Tibial nerve (tissue), 4 donors: ENCODE results near the gene RNU1-2. TPM values are rescaled to one million over a fixed set of nuclear protein-coding genes. Genes with fewer than 3 reads are reported as not detected.
"Not testable (repeated sequence)": the region's sequence is repeated elsewhere in the genome, so short reads cannot be mapped to it uniquely, and the experiment has no call there.

ENCODE experiments used
- DNase-seq, 2 donors: peaks; one replicate each; pipeline ENCODE4 v3.0.0-alpha.2; 2019; ENCODE audit warnings: low spot score in 2 of 2
- H3K27ac ChIP-seq, 4 donors: fragments of 200-600 bp; sonication (generic) in 3 of 4; one replicate each; pipeline ENCODE4 v1.5.1; 2017 to 2019; ENCODE audit warnings: mild to moderate bottlenecking in 1 of 4
- H3K27me3 ChIP-seq, 2 donors: fragments of 200-600 bp; sonication (generic) in 1 of 2; one replicate each; pipeline versions ENCODE4 v1.5.1 to v1.6.0; 2017 to 2019
- H3K36me3 ChIP-seq, 3 donors: fragments of 200-600 bp; sonication (generic); one replicate each; pipeline ENCODE4 v1.5.1; 2018 to 2019
- H3K4me1 ChIP-seq, 4 donors: fragments of 200-600 bp; sonication (generic) in 3 of 4; one replicate each; pipeline ENCODE4 v1.5.1; 2017 to 2019
- H3K4me3 ChIP-seq, 4 donors: fragments of 200-600 bp; sonication (generic) in 3 of 4; one replicate each; pipeline ENCODE4 v1.5.1; 2017 to 2019; ENCODE audit warnings: mild to moderate bottlenecking in 1 of 4, moderate library complexity in 1 of 4
- H3K9me3 ChIP-seq, 4 donors: fragments of 200-600 bp; sonication (generic) in 3 of 4; one replicate each; pipeline ENCODE4 v1.5.1; 2017 to 2019
- EP300 ChIP-seq, 2 donors: sonication (generic); formaldehyde crosslinking; IDR thresholded peaks; one replicate each; pipeline ENCODE4 v1.6.1; 2017; ENCODE audit warnings: antibody characterized with exemption in 2 of 2, mild to moderate bottlenecking in 1 of 2
- POLR2A ChIP-seq, 2 donors: fragments of 450-650 bp; IDR thresholded peaks; one replicate each; pipeline ENCODE4 v1.6.1; 2017; ENCODE audit warnings: antibody characterized with exemption in 2 of 2, mild to moderate bottlenecking in 2 of 2, moderate library complexity in 2 of 2
- WGBS, 2 donors: methylation state at CpG; one replicate each; pipeline ENCODE4 v1.1.5; 2018; 5-methylcytosine and 5-hydroxymethylcytosine counted together
- total RNA-seq, 4 donors: library from RNA; depleted of rRNA; stranded (reverse); fragments of >200 nt; gene quantifications; one replicate each; pipeline ENCODE4 v1.1.0, GENCODE V29; 2016
- TF ChIP-seq, protein P1 (sequence below), 5 experiments: fragments of 200-600 bp in 3 of 5; fragments of 450-650 bp in 2 of 5; sonication (generic) in 3 of 5; IDR thresholded peaks; one replicate each; pipeline ENCODE4 v1.5.1; 2016 to 2019; ENCODE audit warnings: antibody characterized with exemption in 5 of 5, mild to moderate bottlenecking in 3 of 5, moderate library complexity in 2 of 5

The RNU1-2 gene
- total RNA-seq, 4 donors from 2014 or later, result under 0.01 TPM

- 3 to 8% methylated on average over 63 of the region's 63 CpGs for WGBS, 2 donors
- H3K4me3 ChIP-seq, result peak overlapping the region; percentile 57 to 70 (median 59)
- peak in 1 of 2 donors; percentile 54 for TF ChIP-seq POLR2A (IDR thresholded peaks at IDR 0.05)
- TF ChIP-seq EP300 (IDR thresholded peaks at IDR 0.05), result peak in 1 of 2 donors; percentile 78
- TF ChIP-seq, protein P1, sequence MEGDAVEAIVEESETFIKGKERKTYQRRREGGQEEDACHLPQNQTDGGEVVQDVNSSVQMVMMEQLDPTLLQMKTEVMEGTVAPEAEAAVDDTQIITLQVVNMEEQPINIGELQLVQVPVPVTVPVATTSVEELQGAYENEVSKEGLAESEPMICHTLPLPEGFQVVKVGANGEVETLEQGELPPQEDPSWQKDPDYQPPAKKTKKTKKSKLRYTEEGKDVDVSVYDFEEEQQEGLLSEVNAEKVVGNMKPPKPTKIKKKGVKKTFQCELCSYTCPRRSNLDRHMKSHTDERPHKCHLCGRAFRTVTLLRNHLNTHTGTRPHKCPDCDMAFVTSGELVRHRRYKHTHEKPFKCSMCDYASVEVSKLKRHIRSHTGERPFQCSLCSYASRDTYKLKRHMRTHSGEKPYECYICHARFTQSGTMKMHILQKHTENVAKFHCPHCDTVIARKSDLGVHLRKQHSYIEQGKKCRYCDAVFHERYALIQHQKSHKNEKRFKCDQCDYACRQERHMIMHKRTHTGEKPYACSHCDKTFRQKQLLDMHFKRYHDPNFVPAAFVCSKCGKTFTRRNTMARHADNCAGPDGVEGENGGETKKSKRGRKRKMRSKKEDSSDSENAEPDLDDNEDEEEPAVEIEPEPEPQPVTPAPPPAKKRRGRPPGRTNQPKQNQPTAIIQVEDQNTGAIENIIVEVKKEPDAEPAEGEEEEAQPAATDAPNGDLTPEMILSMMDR (IDR thresholded peaks at IDR 0.05), result peak in 3 of 5 experiments; percentile 21 to 37 (median 30)
- peak; percentile 73 to 80 for DNase-seq
- no peaks in the 10 kb centered on the region for H3K36me3 ChIP-seq
- H3K9me3 ChIP-seq, result no peaks in the 10 kb centered on the region
- peak overlapping the region; percentile 81 to 97 (median 89) for H3K27ac ChIP-seq
- peaks cover 0 to 8% (median 0%) of the 10 kb centered on the region in 4 donors for H3K4me1 ChIP-seq
- no peaks in the 10 kb centered on the region for H3K27me3 ChIP-seq
Observed at GRCh38 chr1:16888860-16889816, 6.6 kb upstream of the RNU1-2 start.

- not testable (repeated sequence) for H3K4me3 ChIP-seq, H3K27ac ChIP-seq, DNase-seq, H3K36me3 ChIP-seq, H3K27me3 ChIP-seq, H3K9me3 ChIP-seq
- WGBS, 2 donors, result 73 to 77% methylated on average over 5 of the region's 5 CpGs
- H3K4me1 ChIP-seq, result peaks cover 0 to 11% (median 0%) of the 10 kb centered on the region in 4 donors
Observed at GRCh38 chr1:16890539-16891021, 5.2 kb upstream of the RNU1-2 start.

- not testable (repeated sequence) for H3K9me3 ChIP-seq, H3K27ac ChIP-seq, H3K36me3 ChIP-seq, H3K4me3 ChIP-seq, DNase-seq, H3K27me3 ChIP-seq
- WGBS, 2 donors, result 57 to 63% methylated on average over 4 of the region's 4 CpGs
- H3K4me1 ChIP-seq, result peaks cover 0 to 11% (median 0%) of the 10 kb centered on the region in 4 donors
Observed at GRCh38 chr1:16891057-16891456, 4.7 kb upstream of the RNU1-2 start.

- H3K36me3 ChIP-seq, H3K27ac ChIP-seq, H3K9me3 ChIP-seq, H3K27me3 ChIP-seq, H3K4me3 ChIP-seq, DNase-seq: not testable (repeated sequence)
- WGBS, 2 donors, result 70 to 82% methylated on average over 6 of the region's 6 CpGs
- H3K4me1 ChIP-seq, result peaks cover 0 to 20% (median 0%) of the 10 kb centered on the region in 4 donors
Observed at GRCh38 chr1:16892978-16893525, 2.7 kb upstream of the RNU1-2 start.

- peaks cover 0 to 20% (median 0%) of the 10 kb centered on the region in 4 donors for H3K4me1 ChIP-seq
- not testable (repeated sequence) for H3K9me3 ChIP-seq, DNase-seq, H3K27me3 ChIP-seq, H3K36me3 ChIP-seq, H3K4me3 ChIP-seq, H3K27ac ChIP-seq
- 83 to 91% methylated on average over 4 of the region's 4 CpGs for WGBS, 2 donors
Observed at GRCh38 chr1:16893796-16894195, 2.0 kb upstream of the RNU1-2 start.

DNA sequence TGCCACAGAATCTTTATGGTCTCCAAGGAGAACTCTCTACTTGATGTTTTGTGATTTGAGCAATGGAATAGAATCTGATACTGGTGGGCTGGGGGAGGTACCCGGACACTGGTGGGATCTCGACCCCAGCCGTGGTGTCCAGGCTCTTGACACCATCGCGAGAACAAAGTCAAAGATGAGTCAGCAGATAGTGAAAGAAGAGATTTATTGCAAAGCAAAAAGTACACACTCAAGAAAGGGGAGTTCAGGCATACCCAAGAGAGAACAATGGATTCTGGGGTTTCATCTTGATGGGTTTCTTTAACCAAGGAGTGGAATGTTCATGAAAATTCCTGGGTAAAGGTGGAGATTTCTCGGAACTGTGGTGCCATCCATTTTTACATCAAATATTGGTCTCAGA is 1.4 kb upstream of the RNU1-2 start:
- not testable (repeated sequence) for H3K4me3 ChIP-seq, H3K9me3 ChIP-seq, H3K36me3 ChIP-seq, H3K27me3 ChIP-seq, DNase-seq, H3K27ac ChIP-seq
- H3K4me1 ChIP-seq, result peaks cover 0 to 20% (median 0%) of the 10 kb centered on the region in 4 donors
- WGBS, 2 donors, result 74 to 80% methylated on average over 6 of the region's 6 CpGs

DNA sequence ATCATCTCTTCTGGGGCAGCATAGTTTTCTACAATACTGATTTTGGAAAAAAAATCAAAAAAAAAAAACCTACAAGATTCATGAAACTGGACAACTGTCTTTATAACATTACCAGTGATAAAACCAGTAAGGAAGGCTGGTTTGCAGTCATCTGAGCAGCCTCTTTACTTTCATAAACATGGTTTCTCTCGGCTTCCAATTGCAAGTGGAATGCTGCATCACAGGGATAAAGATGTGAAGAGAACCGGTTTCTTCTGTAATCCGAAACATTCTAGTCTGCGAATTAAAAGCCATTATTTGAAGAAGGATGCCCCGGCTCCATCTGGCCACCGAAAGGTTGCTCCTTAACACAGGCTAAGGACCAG is 565 bp upstream of the RNU1-2 start:
- H3K36me3 ChIP-seq, H3K9me3 ChIP-seq, H3K27me3 ChIP-seq, DNase-seq: not testable (repeated sequence)
- Histone ChIP-seq H3K4me3 (peak overlapping the region in 3 of 4 donors; percentile 20 to 39 (median 38)), H3K4me1 (peaks cover 0 to 12% (median 0%) of the 10 kb centered on the region in 4 donors), H3K27ac (peak overlapping the region; percentile 82 to 95 (median 88))
- 1 to 4% methylated on average over 6 of the region's 6 CpGs for WGBS, 2 donors
- peak in 1 of 2 donors; percentile 29 for TF ChIP-seq POLR2A (IDR thresholded peaks at IDR 0.05)
- TF ChIP-seq EP300 (IDR thresholded peaks at IDR 0.05), result peak in 1 of 2 donors; percentile 53

DNA sequence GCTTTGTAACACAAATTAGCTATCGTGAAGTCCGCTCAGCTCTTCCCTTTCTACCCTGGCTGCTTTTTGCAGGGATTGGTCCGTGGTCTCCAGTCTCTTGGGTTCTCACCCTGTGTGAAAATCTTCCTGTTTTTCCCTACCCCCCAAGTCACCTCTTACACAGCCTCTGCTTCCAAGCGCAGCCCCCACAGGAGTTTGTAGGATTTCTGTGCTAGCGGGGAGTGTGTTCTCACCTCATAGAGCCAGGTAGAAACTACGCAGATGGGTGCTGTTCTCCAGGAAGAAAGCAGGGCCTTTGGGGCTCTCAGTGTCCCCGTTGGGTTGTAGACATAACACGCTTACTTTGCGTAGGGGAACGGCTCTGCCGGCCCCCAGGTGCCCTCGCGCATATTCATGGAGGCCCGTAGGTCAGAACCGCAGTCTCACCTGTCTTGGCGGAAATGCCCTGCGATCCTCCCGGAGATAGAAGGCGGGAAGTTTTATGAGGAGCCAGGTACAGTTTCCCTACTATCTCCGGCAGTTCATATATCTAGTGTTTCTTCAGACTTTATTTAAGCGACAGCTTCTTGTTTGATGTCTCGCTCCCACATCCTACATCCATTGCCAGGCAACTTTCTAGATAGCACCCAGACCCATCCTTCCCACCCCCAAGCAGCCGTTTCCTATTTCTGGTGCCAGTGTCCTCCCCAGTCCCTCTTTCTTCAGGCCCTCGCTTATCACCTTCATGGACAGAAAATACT is 706 bp downstream of the RNU1-2 start:
- not testable (repeated sequence) for H3K9me3 ChIP-seq, H3K36me3 ChIP-seq, DNase-seq, H3K27me3 ChIP-seq
- H3K4me1 ChIP-seq, result peaks cover 0 to 12% (median 0%) of the 10 kb centered on the region in 4 donors
- peak overlapping the region; percentile 87 to 95 (median 90) for H3K27ac ChIP-seq
- peak overlapping the region in 2 of 4 donors; percentile 10 to 33 for H3K4me3 ChIP-seq
- WGBS, 2 donors, result 23 to 24% methylated on average over 24 of the region's 24 CpGs

- H3K27me3 ChIP-seq, H3K36me3 ChIP-seq, DNase-seq, H3K9me3 ChIP-seq, H3K4me3 ChIP-seq: not testable (repeated sequence)
- H3K4me1 ChIP-seq, result peaks cover 0 to 12% (median 0%) of the 10 kb centered on the region in 4 donors
- WGBS, 2 donors, result 50 to 55% methylated on average over 1 of the region's 1 CpG
- peak overlapping the region in 1 of 4 donors; percentile 23 for H3K27ac ChIP-seq
Observed at GRCh38 chr1:16897653-16898052, 1.9 kb downstream of the RNU1-2 start.

- Histone ChIP-seq H3K4me1 (peaks cover 0 to 18% (median 1%) of the 10 kb centered on the region in 4 donors), H3K27ac (peak overlapping the region in 1 of 4 donors; percentile 23)
- H3K36me3 ChIP-seq, H3K4me3 ChIP-seq, H3K9me3 ChIP-seq, DNase-seq, H3K27me3 ChIP-seq: not testable (repeated sequence)
Observed at GRCh38 chr1:16898298-16898697, 2.5 kb downstream of the RNU1-2 start.

DNA sequence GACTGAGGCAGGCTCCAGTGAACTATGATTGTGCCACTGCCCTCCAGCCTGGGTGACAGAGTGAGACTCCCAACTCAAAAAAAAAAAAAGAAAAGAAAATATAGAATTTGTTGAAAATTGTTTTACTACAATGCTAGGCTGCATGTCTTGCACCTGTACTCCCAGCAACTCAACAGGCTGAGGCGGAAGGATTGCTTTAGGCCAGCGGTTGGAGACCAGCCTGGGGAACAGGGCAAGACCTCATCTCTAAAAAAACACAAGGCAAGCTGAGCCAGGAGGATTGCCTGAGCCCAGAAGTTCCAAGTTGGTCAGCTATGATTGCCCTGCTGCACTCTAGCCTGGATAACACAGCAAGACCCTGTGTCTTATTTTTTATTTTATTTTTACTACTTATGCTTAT is 3.2 kb downstream of the RNU1-2 start:
- peaks cover 0 to 22% (median 2%) of the 10 kb centered on the region in 4 donors for H3K4me1 ChIP-seq
- not testable (repeated sequence) for H3K27me3 ChIP-seq, H3K9me3 ChIP-seq, H3K36me3 ChIP-seq, DNase-seq, H3K27ac ChIP-seq, H3K4me3 ChIP-seq
- WGBS, 2 donors, result 67 to 69% methylated on average over 2 of the region's 2 CpGs
